NK-92 (cell line): ENCODE data around the gene HPSE.

Experiments
- DNase-seq: peaks from one replicate; lab custom pipeline; 2025; ENCODE audit not compliant: unreplicated experiment; lab: John Stamatoyannopoulos, UW

HPSE gene

GRCh38 chr4:83334425-83335241, at the start of gene HPSE:
HPSE (minus strand) TSS chr4:83334848; CDS start chr4:83334782, 66 bp downstream.
- DNase-seq = no peak

- DNase-seq = no peak
These were observed 48.2 kb upstream of the HPSE start for GRCh38 chr4:83382850-83383249.

DNA sequence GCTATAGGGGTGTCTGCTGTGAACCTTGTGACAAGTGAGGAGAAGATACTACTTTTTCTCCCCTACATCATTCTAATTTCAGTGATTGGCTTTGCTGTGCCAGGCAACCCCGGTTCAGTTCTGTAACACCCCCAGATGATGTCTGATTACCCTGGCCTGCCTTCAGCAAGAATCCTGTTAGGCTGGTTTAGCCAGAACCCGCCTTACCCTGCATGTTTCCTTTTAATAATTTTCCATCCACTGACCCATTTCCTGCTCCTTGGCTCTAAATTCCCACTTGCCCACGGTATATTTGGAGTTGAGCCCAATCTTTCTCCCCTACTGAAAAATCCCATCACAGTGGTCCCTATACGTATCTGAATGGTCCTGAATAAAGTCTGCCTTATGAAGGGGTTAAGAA, 46.5 kb upstream of the HPSE start:
- no peak for DNase-seq

- DNase-seq = no peak
These were observed 43.8 kb upstream of the HPSE start for GRCh38 chr4:83378419-83378818.

DNA sequence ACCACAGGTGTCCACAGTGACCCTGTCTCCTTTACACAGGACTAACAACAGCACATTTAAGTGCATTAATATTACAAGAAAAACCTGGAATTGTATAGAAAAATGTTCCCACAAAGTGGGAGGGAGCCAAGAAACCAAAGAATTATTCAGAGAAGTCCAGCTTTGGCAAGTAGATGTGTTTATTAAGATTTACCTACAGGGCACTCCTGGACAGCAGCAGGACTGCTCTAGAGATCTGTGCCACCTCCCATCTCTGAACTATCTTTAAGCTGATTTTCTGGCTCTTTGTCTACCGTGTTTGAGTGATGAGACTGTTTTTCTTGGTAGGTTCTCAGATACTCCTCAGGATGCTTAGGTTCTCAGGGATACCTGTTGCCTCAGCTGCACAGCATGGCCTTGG, 38.3 kb upstream of the HPSE start:
- no peak for DNase-seq

GRCh38 chr4:83371936-83372335, 37.3 kb upstream of the HPSE start:
- DNase-seq = no peak

DNA sequence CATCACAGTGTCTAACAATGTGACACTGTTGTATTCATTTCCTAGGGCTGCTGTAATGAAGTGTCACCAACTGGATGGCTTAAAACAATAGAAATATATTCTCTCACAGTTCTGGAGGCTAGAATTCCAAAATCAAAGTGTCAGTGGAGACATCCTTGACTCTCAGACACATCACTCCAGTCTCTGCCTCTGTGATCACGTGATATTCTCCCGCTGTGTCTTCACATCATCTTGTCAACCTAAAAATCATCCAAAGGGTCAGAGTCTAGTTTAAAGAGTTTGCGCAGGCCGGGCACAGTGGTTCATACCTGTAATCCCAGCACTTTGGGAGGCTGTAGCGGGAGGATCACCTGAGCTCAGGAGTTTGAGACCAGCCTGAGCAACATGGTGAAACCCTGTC, 36.6 kb upstream of the HPSE start:
- no peak for DNase-seq

DNA sequence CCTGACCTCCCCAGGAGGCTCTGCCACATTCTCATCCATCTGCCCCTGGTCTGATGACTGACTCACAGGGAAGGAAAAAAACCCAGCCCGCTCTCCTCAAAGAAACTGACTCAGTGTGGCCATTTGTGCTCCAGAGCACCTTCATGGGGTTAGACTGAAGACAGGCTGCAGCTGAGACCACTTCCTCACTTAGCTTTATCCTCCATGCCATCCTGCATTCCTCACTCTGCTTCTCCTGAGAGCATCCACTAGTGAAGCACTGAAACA, 35.9 kb upstream of the HPSE start:
- DNase-seq = no peak

DNA sequence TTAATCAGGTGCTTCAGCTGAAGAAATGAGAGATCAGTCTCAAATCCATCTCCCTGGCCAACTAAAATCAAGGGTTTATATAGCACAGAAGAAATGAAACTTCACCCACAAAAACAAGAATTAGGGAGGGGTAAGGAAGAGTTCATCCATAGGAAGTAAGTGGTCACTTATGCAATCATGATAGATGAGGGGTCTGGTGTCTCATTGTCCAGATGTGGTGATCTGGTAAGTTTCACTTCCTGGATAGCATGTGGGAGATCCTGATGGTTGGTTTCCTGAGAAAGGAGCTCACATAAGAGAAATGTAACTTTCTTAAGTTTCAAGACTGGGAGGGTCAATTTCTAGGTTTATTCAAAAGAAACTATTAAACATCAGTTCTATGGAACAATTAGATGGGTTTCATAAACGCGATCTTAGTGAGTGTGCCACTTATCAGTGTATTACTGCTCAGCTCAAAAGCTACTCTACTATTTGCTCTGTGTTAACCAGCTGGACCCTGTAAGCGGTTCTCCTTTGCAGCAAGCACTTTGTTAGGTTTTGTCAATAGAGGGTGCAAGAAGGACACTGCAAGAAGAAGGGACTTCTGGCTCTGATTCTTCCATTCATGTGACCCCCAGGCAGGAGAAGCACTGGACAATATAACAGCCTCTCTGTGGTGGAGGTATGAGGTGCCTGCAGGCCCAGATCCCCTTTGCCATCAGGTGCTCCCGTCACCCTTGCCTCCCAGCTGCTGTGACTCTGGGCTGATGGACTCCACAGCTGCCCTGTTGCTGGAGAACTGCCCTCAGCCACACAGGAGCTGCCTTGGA, 35.4 kb upstream of the HPSE start:
- no peak for DNase-seq

DNA sequence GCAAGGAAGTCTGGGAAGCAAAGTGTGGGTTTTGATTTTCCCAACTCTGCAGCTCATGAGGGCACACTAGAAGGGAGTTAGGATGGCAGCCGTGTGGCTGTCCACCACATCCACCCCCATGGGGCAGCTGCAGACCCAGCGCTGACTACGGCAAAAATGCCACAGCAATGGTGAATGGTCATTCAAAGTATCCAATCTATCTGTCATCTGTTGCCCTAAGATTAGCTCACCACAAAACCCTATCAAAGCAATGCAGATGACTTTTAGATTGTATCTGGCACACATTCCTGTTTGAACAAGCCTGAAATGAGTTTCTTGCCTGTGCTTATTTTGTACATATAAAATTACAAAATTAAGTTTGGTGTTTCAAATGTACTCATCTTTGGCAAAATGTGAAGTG, 29.7 kb upstream of the HPSE start:
- DNase-seq = no peak

DNA sequence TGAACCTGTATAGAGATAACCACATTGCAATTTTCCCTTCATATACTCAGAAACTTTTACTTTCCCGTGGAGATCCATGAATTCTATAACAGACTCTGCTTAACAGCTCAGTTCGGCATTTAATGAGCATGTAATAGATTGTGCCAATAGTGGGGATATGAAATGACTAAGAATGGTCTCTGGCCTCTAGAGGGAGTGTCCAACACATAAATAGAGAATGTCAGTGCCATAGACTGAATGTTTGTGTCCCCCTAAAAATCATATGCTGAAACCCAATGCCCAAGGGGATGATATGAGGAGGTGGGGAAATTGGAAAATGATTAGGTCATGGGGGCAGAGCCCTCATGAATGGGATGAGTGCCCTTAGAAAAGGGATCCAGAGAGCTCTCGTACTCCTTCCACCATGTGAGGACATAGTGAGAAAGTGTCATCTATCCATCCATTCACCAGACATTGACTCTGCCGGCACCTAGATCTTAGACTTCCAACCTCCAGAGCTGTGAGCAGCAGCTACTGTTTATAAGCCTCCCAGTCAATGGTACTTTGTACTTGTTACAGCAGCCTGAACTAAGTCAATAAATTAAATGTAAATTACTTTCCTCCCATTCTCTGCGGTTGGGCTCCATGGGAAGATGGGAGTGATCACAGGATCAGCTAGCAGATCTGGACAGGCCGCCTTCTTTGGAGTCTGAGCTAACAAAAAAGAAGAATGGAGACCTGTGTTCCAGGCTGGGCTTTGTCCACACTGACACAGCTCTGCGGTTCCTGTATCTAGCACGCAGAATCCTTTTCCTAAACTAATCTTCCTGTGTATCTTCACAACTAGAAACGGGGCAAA, 28.1 kb upstream of the HPSE start:
- no peak for DNase-seq

- DNase-seq = no peak
These were observed 26.9 kb upstream of the HPSE start for GRCh38 chr4:83361416-83362103.

DNA sequence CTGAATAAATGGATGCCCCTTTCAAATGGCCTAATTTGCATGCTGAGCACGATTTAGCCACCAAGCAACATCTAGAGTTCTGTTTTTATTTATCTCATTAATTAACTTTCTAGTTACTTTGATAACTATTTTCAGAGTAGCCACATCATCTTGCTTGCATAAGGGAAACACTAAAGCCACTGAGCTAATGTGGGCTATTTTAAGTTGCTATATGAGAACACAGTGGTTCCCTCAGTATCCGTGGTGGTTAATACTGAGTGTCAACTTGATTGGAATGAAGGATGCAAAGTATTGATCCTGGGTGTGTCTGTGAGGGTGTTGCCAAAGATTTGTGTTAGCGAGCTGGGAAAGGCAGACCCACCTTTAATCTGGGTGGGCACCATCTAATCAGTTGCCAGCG, 25.4 kb upstream of the HPSE start:
- DNase-seq = no peak

DNA sequence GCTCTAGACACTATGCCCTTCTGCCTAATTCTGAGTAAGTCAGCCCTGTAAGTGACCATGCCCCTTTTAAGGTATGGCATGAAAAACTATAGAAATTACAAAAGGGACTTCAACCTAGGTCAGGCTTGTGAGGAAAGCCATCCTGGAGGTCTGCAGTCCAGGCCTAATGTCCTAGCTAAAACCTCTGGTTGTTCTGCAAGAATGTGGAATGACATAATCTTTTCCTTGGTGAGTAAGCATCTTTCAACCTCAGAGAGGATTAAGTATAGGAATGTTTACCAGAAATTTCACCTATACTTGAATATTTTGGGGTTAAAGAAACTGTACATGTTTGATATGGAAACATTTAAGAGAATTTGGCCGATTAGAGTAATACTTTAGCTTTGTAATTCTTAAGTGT, 23.8 kb upstream of the HPSE start:
- DNase-seq = no peak

GRCh38 chr4:83356899-83357661, 22.4 kb upstream of the HPSE start:
- no peak for DNase-seq

DNA sequence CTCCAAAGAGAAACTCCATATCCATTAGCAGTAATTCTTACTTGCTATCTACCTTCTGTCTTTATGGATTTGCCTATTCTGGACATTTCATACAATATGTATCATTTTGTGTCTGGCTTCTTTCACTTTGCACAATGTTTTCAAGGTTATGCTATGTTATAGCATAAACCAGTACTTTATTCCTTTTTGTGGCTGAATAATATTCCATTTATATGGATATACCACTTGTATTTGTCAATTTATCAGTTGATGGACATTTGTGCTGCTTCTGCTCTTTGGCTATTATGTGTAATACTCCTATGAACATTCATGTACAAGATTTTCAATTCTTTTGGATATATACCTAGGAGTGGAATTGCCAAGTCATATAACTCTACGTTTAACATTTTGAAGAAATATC, 18.9 kb upstream of the HPSE start:
- no peak for DNase-seq

DNA sequence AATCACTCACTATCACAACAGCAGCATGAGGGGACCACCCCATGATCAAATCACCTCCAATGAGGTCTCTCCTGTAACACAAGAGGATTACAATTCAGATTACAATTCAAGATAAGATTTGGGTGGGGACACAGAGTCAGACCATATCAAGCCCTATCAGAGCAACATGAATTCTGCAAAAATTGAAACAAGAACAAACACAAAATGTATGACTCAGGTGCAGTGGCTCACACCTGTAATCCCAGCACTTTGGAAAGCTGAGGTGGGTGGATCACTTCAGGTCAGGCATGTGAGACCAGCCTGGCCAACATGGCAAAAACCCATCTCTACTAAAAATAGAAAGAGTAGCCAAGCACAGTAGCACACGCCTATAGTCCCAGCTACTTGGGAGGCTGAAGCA, 13.4 kb upstream of the HPSE start:
- DNase-seq = no peak

DNA sequence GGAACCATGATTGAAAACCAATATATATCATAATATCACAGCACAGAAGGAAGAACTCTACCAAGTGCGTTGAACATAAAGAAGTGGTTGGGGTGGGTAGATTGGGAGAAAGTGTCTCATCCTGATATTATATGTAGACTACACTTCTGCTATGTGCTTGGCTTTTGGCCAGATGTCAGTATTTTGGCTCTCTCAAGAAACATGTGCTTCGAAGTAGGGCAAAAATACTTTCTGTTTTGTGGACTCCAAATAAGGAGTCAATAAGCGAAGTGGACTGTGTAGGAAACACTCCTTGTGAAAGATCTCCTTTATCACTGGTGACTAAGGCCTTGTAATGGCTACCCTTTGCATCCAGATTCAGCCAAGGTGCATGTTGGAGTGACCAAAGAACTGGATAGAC, 7.8 kb upstream of the HPSE start:
- no peak for DNase-seq

GRCh38 chr4:83340692-83341343, 6.2 kb upstream of the HPSE start:
- no peak for DNase-seq

- no peak for DNase-seq
These were observed 4.9 kb upstream of the HPSE start for GRCh38 chr4:83339573-83339972.
